ACC112 (cell line): ENCODE results near the gene FBXL17.

Experiments used
- H2AFZ ChIP-seq: fragments of 200-600 bp; sonication (generic); one replicate; pipeline ENCODE4 v1.6.0; 2017; ENCODE audit warnings: antibody characterized with exemption, low read length; ENCODE audit not compliant: unreplicated experiment
- H3K27ac ChIP-seq: fragments of 200-600 bp; sonication (generic); 2 replicates; pipeline ENCODE4 v1.5.1; 2014; ENCODE audit warnings: low read depth, mild to moderate bottlenecking, antibody characterized with exemption, low read length, moderate library complexity
- H3K27me3 ChIP-seq: fragments of 200-600 bp; sonication (generic); 2 replicates; pipeline ENCODE4 v1.6.1; 2014; ENCODE audit warnings: mild to moderate bottlenecking, antibody characterized with exemption, low read length, moderate library complexity, mixed read lengths; ENCODE audit not compliant: insufficient read depth
- H3K36me3 ChIP-seq: fragments of 200-600 bp; sonication (generic); 2 replicates; pipeline ENCODE4 v1.6.1; 2016; ENCODE audit warnings: mild to moderate bottlenecking, antibody characterized with exemption, low read length, moderate library complexity, mixed read lengths; ENCODE audit not compliant: insufficient read depth
- H3K4me1 ChIP-seq: fragments of 200-600 bp; sonication (generic); one replicate; pipeline ENCODE4 v1.6.1; 2016; ENCODE audit warnings: low read length, mixed read lengths; ENCODE audit not compliant: insufficient read depth, unreplicated experiment, control insufficient read depth
- H3K4me3 ChIP-seq: fragments of 200-600 bp; sonication (generic); 2 replicates; pipeline ENCODE4 v1.5.1; 2014; ENCODE audit warnings: mild to moderate bottlenecking, low read depth, low read length
- H3K79me2 ChIP-seq: fragments of 200-600 bp; sonication (generic); one replicate; pipeline ENCODE4 v1.6.0; 2016; ENCODE audit warnings: low read length; ENCODE audit not compliant: control insufficient read depth, unreplicated experiment, insufficient read depth

FBXL17 gene

GRCh38 chr5:108124596-108124995 lies 257.3 kb downstream of the FBXL17 start:
- no peak overlapping the region for H2AFZ ChIP-seq

GRCh38 chr5:108122702-108123101 lies 259.2 kb downstream of the FBXL17 start:
- no peak overlapping the region for H3K27ac ChIP-seq
- no peaks in the 10 kb centered on the region for H3K4me1 ChIP-seq
- no peaks in the 10 kb centered on the region for H3K27me3 ChIP-seq
- no peak overlapping the region for H2AFZ ChIP-seq
- no peaks in the 10 kb centered on the region for H3K36me3 ChIP-seq
- H3K79me2 ChIP-seq = no peaks in the 10 kb centered on the region
- no peak overlapping the region for H3K4me3 ChIP-seq

More at GRCh38 chr5:108124596-108124995, 257.3 kb downstream of the FBXL17 start:
- Histone ChIP-seq H3K4me3 (no peak overlapping the region), H3K27me3 (no peaks in the 10 kb centered on the region), H3K27ac (no peak overlapping the region), H3K4me1 (no peaks in the 10 kb centered on the region), H3K36me3 (no peaks in the 10 kb centered on the region), H3K79me2 (no peaks in the 10 kb centered on the region)

GRCh38 chr5:108118813-108119514 lies 262.9 kb downstream of the FBXL17 start:
- no peaks in the 10 kb centered on the region for H3K27me3 ChIP-seq
- no peak overlapping the region for H3K4me3 ChIP-seq
- H2AFZ ChIP-seq = no peak overlapping the region
- no peaks in the 10 kb centered on the region for H3K4me1 ChIP-seq
- no peak overlapping the region for H3K27ac ChIP-seq
- no peaks in the 10 kb centered on the region for H3K79me2 ChIP-seq
- no peaks in the 10 kb centered on the region for H3K36me3 ChIP-seq

GRCh38 chr5:108115673-108116072 lies 266.2 kb downstream of the FBXL17 start:
- no peaks in the 10 kb centered on the region for H3K27me3 ChIP-seq
- no peaks in the 10 kb centered on the region for H3K36me3 ChIP-seq
- no peak overlapping the region for H3K27ac ChIP-seq
- H3K4me1 ChIP-seq = no peaks in the 10 kb centered on the region
- H2AFZ ChIP-seq = no peak overlapping the region
- no peaks in the 10 kb centered on the region for H3K79me2 ChIP-seq
- no peak overlapping the region for H3K4me3 ChIP-seq

GRCh38 chr5:108113950-108114349 lies 267.9 kb downstream of the FBXL17 start:
- H3K4me3 ChIP-seq = no peak overlapping the region
- no peaks in the 10 kb centered on the region for H3K27me3 ChIP-seq
- no peak overlapping the region for H2AFZ ChIP-seq
- H3K36me3 ChIP-seq = no peaks in the 10 kb centered on the region
- no peak overlapping the region for H3K27ac ChIP-seq
- no peaks in the 10 kb centered on the region for H3K4me1 ChIP-seq
- H3K79me2 ChIP-seq = no peaks in the 10 kb centered on the region

- no peaks in the 10 kb centered on the region for H3K4me1 ChIP-seq
- no peak overlapping the region for H2AFZ ChIP-seq
- no peaks in the 10 kb centered on the region for H3K36me3 ChIP-seq
- no peak overlapping the region for H3K4me3 ChIP-seq
- no peaks in the 10 kb centered on the region for H3K79me2 ChIP-seq
- no peak overlapping the region for H3K27ac ChIP-seq
- no peaks in the 10 kb centered on the region for H3K27me3 ChIP-seq
Measured at GRCh38 chr5:108111736-108112135, 270.2 kb downstream of the FBXL17 start.

GRCh38 chr5:108109059-108109458 lies 272.8 kb downstream of the FBXL17 start:
- H3K27me3 ChIP-seq = no peaks in the 10 kb centered on the region
- no peak overlapping the region for H3K4me3 ChIP-seq
- no peaks in the 10 kb centered on the region for H3K4me1 ChIP-seq
- H3K79me2 ChIP-seq = no peaks in the 10 kb centered on the region
- H3K27ac ChIP-seq = no peak overlapping the region
- no peaks in the 10 kb centered on the region for H3K36me3 ChIP-seq
- no peak overlapping the region for H2AFZ ChIP-seq

GRCh38 chr5:108104448-108104847 lies 277.4 kb downstream of the FBXL17 start:
- H3K27ac ChIP-seq = no peak overlapping the region
- H3K36me3 ChIP-seq = no peaks in the 10 kb centered on the region
- H3K4me3 ChIP-seq = no peak overlapping the region
- no peaks in the 10 kb centered on the region for H3K27me3 ChIP-seq
- H3K79me2 ChIP-seq = no peaks in the 10 kb centered on the region
- H2AFZ ChIP-seq = no peak overlapping the region
- H3K4me1 ChIP-seq = no peaks in the 10 kb centered on the region

GRCh38 chr5:108102463-108102862 lies 279.4 kb downstream of the FBXL17 start:
- Histone ChIP-seq H3K4me3 (no peak overlapping the region), H2AFZ (no peak overlapping the region), H3K36me3 (no peaks in the 10 kb centered on the region), H3K79me2 (no peaks in the 10 kb centered on the region), H3K27ac (no peak overlapping the region), H3K4me1 (no peaks in the 10 kb centered on the region), H3K27me3 (no peaks in the 10 kb centered on the region)

- no peaks in the 10 kb centered on the region for H3K4me1 ChIP-seq
- H2AFZ ChIP-seq = no peak overlapping the region
- no peaks in the 10 kb centered on the region for H3K79me2 ChIP-seq
- no peaks in the 10 kb centered on the region for H3K27me3 ChIP-seq
- H3K4me3 ChIP-seq = no peak overlapping the region
- H3K36me3 ChIP-seq = no peaks in the 10 kb centered on the region
- H3K27ac ChIP-seq = no peak overlapping the region
Measured at GRCh38 chr5:108101821-108102220, 280.1 kb downstream of the FBXL17 start.

GRCh38 chr5:108101130-108101529 lies 280.8 kb downstream of the FBXL17 start:
- no peak overlapping the region for H3K4me3 ChIP-seq
- H3K36me3 ChIP-seq = no peaks in the 10 kb centered on the region
- H2AFZ ChIP-seq = no peak overlapping the region
- no peak overlapping the region for H3K27ac ChIP-seq
- no peaks in the 10 kb centered on the region for H3K27me3 ChIP-seq
- no peaks in the 10 kb centered on the region for H3K4me1 ChIP-seq
- H3K79me2 ChIP-seq = no peaks in the 10 kb centered on the region
